Measurements from ENCODE around the gene CYP1B1.

- TF ChIP-seq CTCF (IDR thresholded peaks at IDR 0.05) (no peak), POLR2A (IDR thresholded peaks at IDR 0.05) (no peak), EP300 (IDR thresholded peaks at IDR 0.05) (no peak), POLR2AphosphoS5 (IDR thresholded peaks at IDR 0.05) (no peak)
Observed at GRCh38 chr2:38095079-38095995, 19.4 kb upstream of the CYP1B1 start.

Data from upper lobe of left lung (tissue), 4 donors.